K562 (cell line): ENCODE results near the gene OTOP3. TPM values are rescaled to one million over a fixed set of nuclear protein-coding genes. Genes with fewer than 3 reads are reported as not detected.

Experiments used
- BHLHE40 ChIP-seq: IDR thresholded peaks from 2 replicates; pipeline ENCODE4 v1.6.1; 2011; ENCODE audit warnings: low read length, improper control_type of control experiment
- BRCA1 ChIP-seq, 2 experiments: fragments of 450-650 bp in 1 of 2; sonication (generic) in 1 of 2; formaldehyde crosslinking in 1 of 2; IDR thresholded peaks; 2 replicates each; pipeline versions ENCODE4 v1.5.0 to v1.6.1; 2017 to 2020; ENCODE audit warnings: mild to moderate bottlenecking in 1 of 2, missing genetic modification reagents in 1 of 2
- CCAR2 ChIP-seq: fragments of 200-400 bp; formaldehyde crosslinking; IDR thresholded peaks from 2 replicates; pipeline ENCODE4 v1.6.1; 2017; ENCODE audit warnings: mild to moderate bottlenecking, low read depth, low read length
- ELK3 ChIP-seq: fragments of 450-650 bp; formaldehyde crosslinking; IDR thresholded peaks from 2 replicates; pipeline ENCODE4 v1.4.0; 2020; ENCODE audit warnings: mild to moderate bottlenecking
- HDGF ChIP-seq: fragments of 450-650 bp; IDR thresholded peaks from 2 replicates; pipeline ENCODE4 v1.6.1; 2016
- HMGN3 ChIP-seq: IDR thresholded peaks from 2 replicates; pipeline ENCODE4 v1.6.1; 2011; ENCODE audit warnings: borderline replicate concordance, low read depth, mild to moderate bottlenecking, mixed read lengths, low read length; ENCODE audit not compliant: insufficient read length; ENCODE audit errors: extremely low read depth
- KLF13 ChIP-seq: fragments of 450-650 bp; IDR thresholded peaks from 2 replicates; pipeline ENCODE4 v1.6.1; 2016; ENCODE audit warnings: missing genetic modification characterization, low read depth, mild to moderate bottlenecking, missing compliant biosample characterization, moderate library complexity, borderline replicate concordance
- KLF16 ChIP-seq: IDR thresholded peaks from 2 replicates; pipeline ENCODE4 v1.6.1; 2016; ENCODE audit warnings: antibody characterized with exemption
- MCM7 ChIP-seq, 2 experiments: fragments of 450-650 bp; IDR thresholded peaks; 2 replicates each; pipeline ENCODE4 v1.6.1; 2016 to 2018
- NCOR1 ChIP-seq: fragments of 450-650 bp; IDR thresholded peaks from 2 replicates; pipeline ENCODE4 v1.6.1; 2016; ENCODE audit warnings: mild to moderate bottlenecking, moderate library complexity
- NRF1 ChIP-seq, 2 experiments: fragments of 450-650 bp; IDR thresholded peaks in 1 of 2; conservative IDR thresholded peaks in 1 of 2; 2 replicates each; pipeline ENCODE4 v1.6.1; 2014; ENCODE audit warnings: mild to moderate bottlenecking in 2 of 2
- PKNOX1 ChIP-seq: fragments of 450-650 bp; IDR thresholded peaks from 2 replicates; pipeline ENCODE4 v1.6.1; 2016
- POLR2A ChIP-seq: fragments of 450-650 bp; conservative IDR thresholded peaks from 2 replicates; pipeline ENCODE4 v1.6.1; 2016
- POLR2AphosphoS5 ChIP-seq: IDR thresholded peaks from 2 replicates; pipeline ENCODE4 v1.6.1; 2011; ENCODE audit warnings: mild to moderate bottlenecking, low read depth, low read length, moderate library complexity; ENCODE audit not compliant: control insufficient read depth, insufficient read depth
- PYGO2 ChIP-seq: fragments of 450-650 bp; IDR thresholded peaks from 2 replicates; pipeline ENCODE4 v1.6.1; 2016; ENCODE audit warnings: mild to moderate bottlenecking, missing genetic modification characterization, moderate library complexity, missing compliant biosample characterization
- RFX7 ChIP-seq: fragments of 250-450 bp; sonication (Bioruptor Pico); IDR thresholded peaks from 2 replicates; pipeline ENCODE4 v1.5.1; 2021; ENCODE audit warnings: mild to moderate bottlenecking
- RUNX1 ChIP-seq: sonication (generic); IDR thresholded peaks from 2 replicates; pipeline ENCODE4 v1.6.1; 2016; ENCODE audit warnings: antibody characterized with exemption, low read depth
- SMARCA4 ChIP-seq: fragments of 450-650 bp; IDR thresholded peaks from 2 replicates; pipeline ENCODE4 v1.6.1; 2016
- SP2 ChIP-seq: IDR thresholded peaks from 2 replicates; pipeline ENCODE4 v1.6.1; 2011; ENCODE audit warnings: mild to moderate bottlenecking, low read depth, low read length, moderate library complexity; ENCODE audit not compliant: poor library complexity, severe bottlenecking; ENCODE audit errors: extremely low read depth
- THAP12 ChIP-seq: fragments of 250-450 bp; sonication (Bioruptor Pico); IDR thresholded peaks from 2 replicates; pipeline ENCODE4 v1.9.0; 2021; ENCODE audit warnings: mild to moderate bottlenecking, inconsistent platforms
- U2AF1 ChIP-seq: fragments of 200-400 bp; formaldehyde crosslinking; optimal IDR thresholded peaks from 2 replicates; pipeline ENCODE3; 2017; ENCODE audit warnings: mild to moderate bottlenecking, low read depth, low read length, moderate library complexity
- ZNF146 ChIP-seq: IDR thresholded peaks from one replicate; pipeline ENCODE4 v1.6.1; 2018; ENCODE audit warnings: missing compliant biosample characterization; ENCODE audit not compliant: unreplicated experiment
- ZNF239 ChIP-seq: fragments of 250-450 bp; sonication (Bioruptor Pico); IDR thresholded peaks from 2 replicates; pipeline ENCODE4 v1.4.0; 2020; ENCODE audit warnings: mild to moderate bottlenecking
- polyA plus RNA-seq, 8 experiments: library from polyadenylated mRNA; depleted of rRNA in 4 of 8; stranded (reverse) in 5 of 8; unstranded in 3 of 8; fragments of >200 nt; fragmentation: Nextera tagmentation in 2 of 8; fragmentation: Illumina TruSeq in 1 of 8; extraction: Ambion mirVana in 2 of 8; extraction: Trizol in 1 of 8; gene quantifications; 2 replicates each; pipeline versions ENCODE4 v1.2.1 to v1.2.3, GENCODE V29; 2011 to 2014; ENCODE audit warnings: inconsistent platforms in 1 of 8, missing spikeins in 1 of 8
- total RNA-seq, 7 experiments: library from RNA; depleted of rRNA in 6 of 7; stranded (reverse); fragments of >200 nt in 6 of 7; fragmentation: Illumina TruSeq in 2 of 7; extraction: Trizol in 2 of 7; gene quantifications; 2 replicates each; pipeline versions ENCODE4 v1.2.1 to v1.2.3, GENCODE V29; 2011 to 2021; ENCODE audit warnings: low replicate concordance in 1 of 7
- TF ChIP-seq, protein P1 (sequence below): sonication (generic); formaldehyde crosslinking; IDR thresholded peaks from 2 replicates; pipeline ENCODE4 v1.9.0; 2022; ENCODE audit warnings: mild to moderate bottlenecking, missing genetic modification reagents
- TF ChIP-seq, protein P2 (sequence below), 2 experiments: fragments of 450-650 bp; conservative IDR thresholded peaks; 2 replicates each; pipeline ENCODE4 v1.6.1; 2017; ENCODE audit warnings: mild to moderate bottlenecking in 2 of 2, moderate library complexity in 2 of 2

Gene OTOP3
- total and polyA plus RNA-seq, 9 of the 15 experiments (the other 6 are each of a cell fraction or from before 2014, with no cell fraction given): not detected

GRCh38 chr17:74972973-74973328 is 37.3 kb downstream of the OTOP3 start (continued):
- TF ChIP-seq ZNF146 (CRISPR knock-in tag) (no peak), HDGF (no peak), PYGO2 (tag) (no peak), POLR2A (no peak), BHLHE40 (0 out of 2 replicates have a peak, but pooled peaks have one; percentile 1), SP2 (no peak), HMGN3 (peak; percentile 33), BRCA1 (IDR thresholded peaks at IDR 0.05) (no peak), BRCA1 (CRISPR knock-in tag; IDR thresholded peaks at IDR 0.05) (no peak), NCOR1 (no peak), POLR2AphosphoS5 (no peak), RFX7 (CRISPR knock-in tag) (no peak), THAP12 (CRISPR knock-in tag) (no peak), MCM7 (IDR thresholded peaks at IDR 0.05) (no peak), KLF13 (no peak), U2AF1 (no peak), KLF16 (no peak), CCAR2 (no peak), SMARCA4 (no peak), RUNX1 (no peak), ZNF239 (CRISPR knock-in tag) (no peak), ELK3 (CRISPR knock-in tag) (no peak), PKNOX1 (no peak), NRF1 (conservative IDR thresholded peaks at IDR 0.05 in 1 of 2, IDR thresholded peaks at IDR 0.05 in 1 of 2) (0 out of 4 replicates have a peak, but pooled peaks of 1 of the 2 experiments have one; percentile 25)
- TF ChIP-seq, protein P1, sequence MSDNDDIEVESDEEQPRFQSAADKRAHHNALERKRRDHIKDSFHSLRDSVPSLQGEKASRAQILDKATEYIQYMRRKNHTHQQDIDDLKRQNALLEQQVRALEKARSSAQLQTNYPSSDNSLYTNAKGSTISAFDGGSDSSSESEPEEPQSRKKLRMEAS: peak; percentile 40; the same call in 1 of the 2 replicates
- TF ChIP-seq, protein P2, sequence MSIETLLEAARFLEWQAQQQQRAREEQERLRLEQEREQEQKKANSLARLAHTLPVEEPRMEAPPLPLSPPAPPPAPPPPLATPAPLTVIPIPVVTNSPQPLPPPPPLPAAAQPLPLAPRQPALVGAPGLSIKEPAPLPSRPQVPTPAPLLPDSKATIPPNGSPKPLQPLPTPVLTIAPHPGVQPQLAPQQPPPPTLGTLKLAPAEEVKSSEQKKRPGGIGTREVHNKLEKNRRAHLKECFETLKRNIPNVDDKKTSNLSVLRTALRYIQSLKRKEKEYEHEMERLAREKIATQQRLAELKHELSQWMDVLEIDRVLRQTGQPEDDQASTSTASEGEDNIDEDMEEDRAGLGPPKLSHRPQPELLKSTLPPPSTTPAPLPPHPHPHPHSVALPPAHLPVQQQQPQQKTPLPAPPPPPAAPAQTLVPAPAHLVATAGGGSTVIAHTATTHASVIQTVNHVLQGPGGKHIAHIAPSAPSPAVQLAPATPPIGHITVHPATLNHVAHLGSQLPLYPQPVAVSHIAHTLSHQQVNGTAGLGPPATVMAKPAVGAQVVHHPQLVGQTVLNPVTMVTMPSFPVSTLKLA (conservative IDR thresholded peaks at IDR 0.05): peak in 1 of 2 experiments; percentile 75; a peak in 3 of 4 replicates
